OCI-LY1 (cell line): ENCODE data around the gene NPR2.

Source experiments
- H2AFZ ChIP-seq: fragments of 200-600 bp; sonication (generic), shearing (Covaris generic); 2 replicates; pipeline ENCODE4 v1.6.0; 2014; ENCODE audit warnings: antibody characterized with exemption, mild to moderate bottlenecking, low read length
- H3F3A ChIP-seq: fragments of 200-600 bp; sonication (generic), shearing (Covaris generic); 2 replicates; pipeline ENCODE4 v1.6.0; 2014; ENCODE audit warnings: mild to moderate bottlenecking, antibody characterized with exemption, low read length, moderate library complexity; ENCODE audit not compliant: insufficient read depth
- H3K27ac ChIP-seq: fragments of 200-600 bp; sonication (generic); 2 replicates; pipeline ENCODE4 v1.5.1; 2014; ENCODE audit warnings: low read length, mixed run types, mild to moderate bottlenecking, low read depth; ENCODE audit not compliant: poor library complexity, severe bottlenecking
- H3K27me3 ChIP-seq: fragments of 200-600 bp; sonication (generic); 2 replicates; pipeline ENCODE4 v1.6.0; 2014; ENCODE audit warnings: antibody characterized with exemption, mild to moderate bottlenecking, low read length, moderate library complexity; ENCODE audit not compliant: insufficient read depth
- H3K36me3 ChIP-seq: fragments of 200-600 bp; sonication (generic); 2 replicates; pipeline ENCODE4 v1.6.1; 2014; ENCODE audit warnings: mild to moderate bottlenecking, antibody characterized with exemption, low read length, moderate library complexity, mixed read lengths; ENCODE audit not compliant: insufficient read depth
- H3K4me1 ChIP-seq: fragments of 200-600 bp; sonication (generic); 2 replicates; pipeline ENCODE4 v1.5.1; 2014; ENCODE audit warnings: mild to moderate bottlenecking, low read length, moderate library complexity; ENCODE audit not compliant: insufficient read depth, severe bottlenecking
- H3K4me2 ChIP-seq: fragments of 200-600 bp; sonication (generic), shearing (Covaris generic); 2 replicates; pipeline ENCODE4 v1.6.1; 2014; ENCODE audit warnings: low read length
- H3K4me3 ChIP-seq: fragments of 200-600 bp; sonication (generic); 2 replicates; pipeline ENCODE4 v1.5.1; 2014; ENCODE audit warnings: low read length, low read depth, mild to moderate bottlenecking, mixed read lengths; ENCODE audit not compliant: poor library complexity, severe bottlenecking
- H3K79me2 ChIP-seq: fragments of 200-600 bp; shearing (Covaris generic); 2 replicates; pipeline ENCODE4 v1.6.1; 2016; ENCODE audit warnings: mixed run types, low read length, mixed read lengths; ENCODE audit not compliant: insufficient read depth
- H3K9ac ChIP-seq: fragments of 200-600 bp; sonication (generic), shearing (Covaris generic); 2 replicates; pipeline ENCODE4 v1.6.1; 2014; ENCODE audit warnings: mild to moderate bottlenecking, low read length, mixed read lengths
- H3K9me2 ChIP-seq: fragments of 200-600 bp; sonication (generic), shearing (Covaris generic); 2 replicates; pipeline ENCODE4 v1.6.1; 2014; ENCODE audit warnings: low read depth, mild to moderate bottlenecking, low read length, mixed read lengths
- H3K9me3 ChIP-seq: fragments of 200-600 bp; shearing (Covaris generic); 2 replicates; pipeline ENCODE4 v1.6.1; 2014; ENCODE audit warnings: low read length, mixed read lengths
- H4K20me1 ChIP-seq: fragments of 200-600 bp; sonication (generic), shearing (Covaris generic); 2 replicates; pipeline ENCODE4 v1.6.0; 2016; ENCODE audit warnings: mild to moderate bottlenecking, low read length; ENCODE audit not compliant: insufficient read depth
- EZH2 ChIP-seq: fragments of 200-600 bp; sonication (generic), shearing (Covaris generic); IDR thresholded peaks from 2 replicates; pipeline ENCODE4 v1.8.0; 2017; ENCODE audit warnings: borderline replicate concordance, mixed run types, mild to moderate bottlenecking, antibody characterized with exemption, low read length, moderate library complexity, mixed read lengths
- TF ChIP-seq, protein P1 (sequence below): fragments of 200-600 bp; sonication (generic), shearing (Covaris generic); IDR thresholded peaks from 2 replicates; pipeline ENCODE4 v1.5.1; 2017; ENCODE audit warnings: mild to moderate bottlenecking, antibody characterized with exemption, low read length, moderate library complexity, mixed read lengths

The NPR2 gene

DNA sequence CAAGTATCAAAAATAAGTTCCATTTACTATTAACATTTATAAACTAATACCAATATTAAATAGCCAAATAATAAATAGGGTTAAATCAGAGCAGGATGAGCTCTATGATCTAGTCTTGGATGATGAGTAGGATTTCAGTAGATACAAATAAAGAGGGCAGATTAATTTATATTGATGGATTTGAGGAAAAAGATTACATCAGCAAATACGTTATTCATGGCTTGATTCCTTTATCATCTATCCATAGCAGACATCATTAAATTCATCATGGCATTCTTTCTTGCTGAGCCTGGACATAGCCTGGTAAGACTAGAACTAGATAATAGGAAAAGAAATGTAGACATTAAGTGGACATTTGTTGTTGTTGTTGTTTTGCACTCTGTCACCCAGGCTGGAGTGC is 23.9 kb upstream of the NPR2 start:
- H3F3A ChIP-seq, result no peaks in the 10 kb centered on the region
- no peak overlapping the region for H3K9ac ChIP-seq
- H3K9me3 ChIP-seq, result no peaks in the 10 kb centered on the region
- H3K79me2 ChIP-seq, result no peaks in the 10 kb centered on the region
- H3K27ac ChIP-seq, result no peak overlapping the region
- peaks cover 18% of the 10 kb centered on the region for H3K4me1 ChIP-seq
- H3K4me2 ChIP-seq, result no peak overlapping the region
- peaks cover 3% of the 10 kb centered on the region; the same call in 1 of the 2 replicates for H3K36me3 ChIP-seq
- no peaks in the 10 kb centered on the region for H4K20me1 ChIP-seq
- no peak overlapping the region for H3K4me3 ChIP-seq
- no peak overlapping the region for H2AFZ ChIP-seq
- TF ChIP-seq EZH2, result no peak
- H3K9me2 ChIP-seq, result no peaks in the 10 kb centered on the region
- H3K27me3 ChIP-seq, result no peaks in the 10 kb centered on the region

DNA sequence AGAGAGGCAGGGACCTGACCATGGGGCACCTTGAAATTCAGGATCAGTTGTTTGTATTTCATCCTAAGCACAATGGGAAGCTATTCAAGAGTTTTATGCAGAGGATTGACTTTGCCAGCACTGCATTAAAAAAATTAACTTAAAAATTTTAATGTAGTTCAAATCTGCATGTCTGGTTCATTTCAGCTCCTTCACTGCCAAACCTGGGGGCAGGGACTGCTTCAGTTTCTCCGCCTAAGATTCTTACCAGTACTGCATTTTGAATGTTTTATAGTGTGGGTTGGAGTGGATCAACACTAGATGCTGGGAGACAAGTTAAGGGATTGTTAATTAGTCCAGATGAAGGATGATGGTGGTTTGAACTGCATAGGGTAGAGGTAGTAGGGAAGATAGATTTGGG is 21.6 kb upstream of the NPR2 start:
- Histone ChIP-seq H3K4me1 (peaks cover 20% of the 10 kb centered on the region), H3F3A (no peaks in the 10 kb centered on the region), H3K4me3 (no peak overlapping the region), H3K27me3 (no peaks in the 10 kb centered on the region), H4K20me1 (no peaks in the 10 kb centered on the region), H3K27ac (no peak overlapping the region), H3K4me2 (no peak overlapping the region), H3K36me3 (peaks cover 3% of the 10 kb centered on the region; the same call in 1 of the 2 replicates), H3K9me2 (no peaks in the 10 kb centered on the region), H2AFZ (no peak overlapping the region), H3K9ac (no peak overlapping the region), H3K9me3 (no peaks in the 10 kb centered on the region), H3K79me2 (no peaks in the 10 kb centered on the region)
- TF ChIP-seq, protein P1, sequence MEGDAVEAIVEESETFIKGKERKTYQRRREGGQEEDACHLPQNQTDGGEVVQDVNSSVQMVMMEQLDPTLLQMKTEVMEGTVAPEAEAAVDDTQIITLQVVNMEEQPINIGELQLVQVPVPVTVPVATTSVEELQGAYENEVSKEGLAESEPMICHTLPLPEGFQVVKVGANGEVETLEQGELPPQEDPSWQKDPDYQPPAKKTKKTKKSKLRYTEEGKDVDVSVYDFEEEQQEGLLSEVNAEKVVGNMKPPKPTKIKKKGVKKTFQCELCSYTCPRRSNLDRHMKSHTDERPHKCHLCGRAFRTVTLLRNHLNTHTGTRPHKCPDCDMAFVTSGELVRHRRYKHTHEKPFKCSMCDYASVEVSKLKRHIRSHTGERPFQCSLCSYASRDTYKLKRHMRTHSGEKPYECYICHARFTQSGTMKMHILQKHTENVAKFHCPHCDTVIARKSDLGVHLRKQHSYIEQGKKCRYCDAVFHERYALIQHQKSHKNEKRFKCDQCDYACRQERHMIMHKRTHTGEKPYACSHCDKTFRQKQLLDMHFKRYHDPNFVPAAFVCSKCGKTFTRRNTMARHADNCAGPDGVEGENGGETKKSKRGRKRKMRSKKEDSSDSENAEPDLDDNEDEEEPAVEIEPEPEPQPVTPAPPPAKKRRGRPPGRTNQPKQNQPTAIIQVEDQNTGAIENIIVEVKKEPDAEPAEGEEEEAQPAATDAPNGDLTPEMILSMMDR, result no peak
- no peak for TF ChIP-seq EZH2

DNA sequence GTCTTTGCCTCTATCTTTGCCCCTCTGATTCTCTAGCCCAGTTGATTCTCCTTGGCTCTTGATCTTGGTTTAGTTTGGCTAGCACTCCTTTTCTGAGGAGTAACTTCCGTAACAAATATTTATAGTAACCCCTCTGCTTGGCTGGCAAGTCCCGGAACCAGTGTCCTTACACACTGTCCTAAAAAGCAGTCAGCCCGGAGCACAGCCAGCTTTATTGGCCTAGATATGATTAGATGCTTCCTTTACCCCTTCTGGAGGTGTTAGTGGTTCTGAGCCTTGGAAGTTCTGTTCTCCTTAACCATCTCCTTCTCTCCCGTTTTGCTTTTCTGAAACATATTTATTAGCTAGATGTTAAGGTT is 20.3 kb upstream of the NPR2 start:
- H2AFZ ChIP-seq, result no peak overlapping the region
- H3F3A ChIP-seq, result no peaks in the 10 kb centered on the region
- no peaks in the 10 kb centered on the region for H3K36me3 ChIP-seq
- H3K9me3 ChIP-seq, result no peaks in the 10 kb centered on the region
- no peak overlapping the region for H3K9ac ChIP-seq
- H3K79me2 ChIP-seq, result no peaks in the 10 kb centered on the region
- no peak overlapping the region for H3K4me3 ChIP-seq
- H3K4me1 ChIP-seq, result peaks cover 33% of the 10 kb centered on the region
- H3K27me3 ChIP-seq, result no peaks in the 10 kb centered on the region
- TF ChIP-seq, protein P1, result no peak
- no peak for TF ChIP-seq EZH2
- H3K9me2 ChIP-seq, result no peaks in the 10 kb centered on the region
- no peak overlapping the region for H3K27ac ChIP-seq
- H3K4me2 ChIP-seq, result no peak overlapping the region
- H4K20me1 ChIP-seq, result no peaks in the 10 kb centered on the region

DNA sequence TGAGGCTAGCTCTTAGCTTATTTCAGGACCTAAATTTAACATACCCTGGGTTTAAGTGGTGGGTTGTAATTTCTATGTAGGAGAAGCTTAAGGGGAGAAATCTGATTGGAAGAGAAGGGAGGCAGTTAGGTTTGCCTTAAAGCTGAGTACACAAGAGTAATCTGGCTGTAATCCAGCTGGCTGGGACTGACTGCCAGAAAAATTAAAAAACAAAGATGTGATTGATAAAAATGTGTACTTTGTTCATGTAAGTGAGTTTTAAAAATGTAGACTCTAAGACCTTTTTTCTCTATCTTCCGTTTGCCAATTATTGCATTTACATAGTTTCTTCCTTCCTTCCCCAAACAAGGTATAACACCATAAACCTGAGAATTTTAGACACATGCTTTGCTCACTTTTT is 19.9 kb upstream of the NPR2 start:
- H3F3A ChIP-seq, result no peaks in the 10 kb centered on the region
- H3K4me3 ChIP-seq, result no peak overlapping the region
- no peak overlapping the region for H3K4me2 ChIP-seq
- no peak for TF ChIP-seq EZH2
- TF ChIP-seq, protein P1, result no peak
- H2AFZ ChIP-seq, result no peak overlapping the region
- no peaks in the 10 kb centered on the region for H3K9me2 ChIP-seq
- no peak overlapping the region for H3K9ac ChIP-seq
- no peaks in the 10 kb centered on the region for H3K9me3 ChIP-seq
- no peaks in the 10 kb centered on the region for H3K79me2 ChIP-seq
- no peak overlapping the region for H3K27ac ChIP-seq
- no peaks in the 10 kb centered on the region for H3K27me3 ChIP-seq
- peaks cover 38% of the 10 kb centered on the region for H3K4me1 ChIP-seq
- no peaks in the 10 kb centered on the region for H3K36me3 ChIP-seq
- no peaks in the 10 kb centered on the region for H4K20me1 ChIP-seq
